MCF 10A (cell line): ENCODE measurements around the gene PHGDH. TPM values are rescaled to one million over a fixed set of nuclear protein-coding genes. Genes with fewer than 3 reads are reported as not detected.

Source experiments
- BruUV-seq: library from RNA; stranded (reverse); fragments of 400-500 nt; replicated peaks from 2 replicates; lab custom pipeline; 2021; lab: Mats Ljungman, UMichigan
- CTCF ChIA-PET: fragments of 300-600 bp; sonication (Branson Sonifier 250); formaldehyde crosslinking; extraction: SDS; loops from one replicate; lab custom pipeline; 2021; ENCODE audit warnings: antibody characterized with exemption, inconsistent platforms; lab: Yijun Ruan, JAX
- POLR2A ChIA-PET: fragments of 300-600, 350-650 bp; sonication (Branson Sonifier 250); formaldehyde crosslinking; extraction: SDS; loops from one replicate; lab custom pipeline; 2020; ENCODE audit warnings: antibody characterized with exemption, inconsistent platforms; lab: Yijun Ruan, JAX
- DNase-seq: peaks from one replicate; pipeline ENCODE4 v3.0.0-alpha.2; 2018; ENCODE audit not compliant: unreplicated experiment
- H3K27ac Mint-ChIP-seq: one replicate; pipeline ENCODE4 v1.8.0; 2022; ENCODE audit warnings: mild to moderate bottlenecking, low read depth, mixed read lengths; ENCODE audit not compliant: unreplicated experiment
- H3K27me3 Mint-ChIP-seq: one replicate; pipeline ENCODE4 v1.8.0; 2022; ENCODE audit warnings: mixed read lengths; ENCODE audit not compliant: insufficient read depth, unreplicated experiment
- H3K36me3 Mint-ChIP-seq: one replicate; pipeline ENCODE4 v1.8.0; 2022; ENCODE audit warnings: mild to moderate bottlenecking, moderate library complexity, mixed read lengths; ENCODE audit not compliant: insufficient read depth, unreplicated experiment
- H3K4me1 Mint-ChIP-seq: one replicate; pipeline ENCODE4 v1.8.0; 2022; ENCODE audit warnings: mixed read lengths; ENCODE audit not compliant: insufficient read depth, unreplicated experiment
- H3K4me3 Mint-ChIP-seq: one replicate; pipeline ENCODE4 v1.8.0; 2022; ENCODE audit warnings: mild to moderate bottlenecking, moderate library complexity, mixed read lengths; ENCODE audit not compliant: unreplicated experiment
- H3K9me3 Mint-ChIP-seq: one replicate; pipeline ENCODE4 v1.8.0; 2022; ENCODE audit warnings: mixed read lengths; ENCODE audit not compliant: unreplicated experiment
- intact Hi-C: fragments of 100-400 bp; cut with micrococcal nuclease; formaldehyde crosslinking; loops from 2 replicates; pipeline ENCODE4 v1.14.1; 2022
- total RNA-seq: library from RNA; stranded (reverse); gene quantifications from 2 replicates; pipeline ENCODE4 v1.2.3, GENCODE V29; 2022
- TF ChIP-seq, protein P1 (sequence below): fragments of 200-600 bp; IDR thresholded peaks from one replicate; pipeline ENCODE4 v1.8.0; 2022; ENCODE audit warnings: antibody characterized with exemption, mild to moderate bottlenecking; ENCODE audit not compliant: unreplicated experiment

The PHGDH gene
- total RNA-seq, 1 experiment from 2014 or later = 198 TPM

DNA sequence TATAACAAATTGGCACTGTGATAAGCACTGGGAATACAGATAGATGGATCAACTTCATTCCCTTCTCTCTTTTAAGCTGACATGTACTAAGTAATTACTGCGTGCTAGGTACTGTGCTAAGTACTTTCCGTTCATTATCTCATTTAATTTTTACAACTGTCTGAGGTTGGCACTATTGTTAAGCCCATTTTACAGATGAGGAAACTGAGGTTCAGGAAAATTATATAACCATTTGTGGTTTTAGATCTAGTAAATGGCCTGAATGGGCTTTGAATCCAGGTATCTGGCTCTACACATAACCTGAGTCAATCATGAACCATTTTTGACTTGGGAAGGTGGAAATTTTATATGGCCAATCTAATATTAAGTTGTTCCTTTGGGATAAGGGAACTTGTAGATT, 60.6 kb downstream of the PHGDH start:
- intact Hi-C loops = no loop called here
- ChIA-PET POLR2A (no interaction called here), CTCF (no interaction called here)
- peaks cover 2% of the 10 kb centered on the region for H3K4me1 Mint-ChIP-seq
- DNase-seq = no peak
- H3K4me3 Mint-ChIP-seq = no peak overlapping the region
- no peaks in the 10 kb centered on the region for H3K36me3 Mint-ChIP-seq
- H3K27me3 Mint-ChIP-seq = no peaks in the 10 kb centered on the region
- H3K9me3 Mint-ChIP-seq = no peaks in the 10 kb centered on the region
- TF ChIP-seq, protein P1, sequence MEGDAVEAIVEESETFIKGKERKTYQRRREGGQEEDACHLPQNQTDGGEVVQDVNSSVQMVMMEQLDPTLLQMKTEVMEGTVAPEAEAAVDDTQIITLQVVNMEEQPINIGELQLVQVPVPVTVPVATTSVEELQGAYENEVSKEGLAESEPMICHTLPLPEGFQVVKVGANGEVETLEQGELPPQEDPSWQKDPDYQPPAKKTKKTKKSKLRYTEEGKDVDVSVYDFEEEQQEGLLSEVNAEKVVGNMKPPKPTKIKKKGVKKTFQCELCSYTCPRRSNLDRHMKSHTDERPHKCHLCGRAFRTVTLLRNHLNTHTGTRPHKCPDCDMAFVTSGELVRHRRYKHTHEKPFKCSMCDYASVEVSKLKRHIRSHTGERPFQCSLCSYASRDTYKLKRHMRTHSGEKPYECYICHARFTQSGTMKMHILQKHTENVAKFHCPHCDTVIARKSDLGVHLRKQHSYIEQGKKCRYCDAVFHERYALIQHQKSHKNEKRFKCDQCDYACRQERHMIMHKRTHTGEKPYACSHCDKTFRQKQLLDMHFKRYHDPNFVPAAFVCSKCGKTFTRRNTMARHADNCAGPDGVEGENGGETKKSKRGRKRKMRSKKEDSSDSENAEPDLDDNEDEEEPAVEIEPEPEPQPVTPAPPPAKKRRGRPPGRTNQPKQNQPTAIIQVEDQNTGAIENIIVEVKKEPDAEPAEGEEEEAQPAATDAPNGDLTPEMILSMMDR = no peak
- H3K27ac Mint-ChIP-seq = no peak overlapping the region
- BruUV-seq = no TSS peak

GRCh38 chr1:119773711-119774241, 62.0 kb downstream of the PHGDH start:
- ChIA-PET CTCF (interaction anchor here (0.6 to 2.1 kb wide), 3 partner anchors 30 to 194 kb away, joined by 3 to 6 read pairs (median 3); no protein-coding TSS in a partner anchor), POLR2A (no interaction called here)
- H3K36me3 Mint-ChIP-seq = no peaks in the 10 kb centered on the region
- H3K4me3 Mint-ChIP-seq = no peak overlapping the region
- H3K9me3 Mint-ChIP-seq = no peaks in the 10 kb centered on the region
- no peaks in the 10 kb centered on the region for H3K27me3 Mint-ChIP-seq
- no peak overlapping the region for H3K27ac Mint-ChIP-seq
- H3K4me1 Mint-ChIP-seq = no peaks in the 10 kb centered on the region
- BruUV-seq = no TSS peak
- peak; percentile 17 for DNase-seq
- intact Hi-C loops = no loop called here
- TF ChIP-seq, protein P1 = no peak

DNA sequence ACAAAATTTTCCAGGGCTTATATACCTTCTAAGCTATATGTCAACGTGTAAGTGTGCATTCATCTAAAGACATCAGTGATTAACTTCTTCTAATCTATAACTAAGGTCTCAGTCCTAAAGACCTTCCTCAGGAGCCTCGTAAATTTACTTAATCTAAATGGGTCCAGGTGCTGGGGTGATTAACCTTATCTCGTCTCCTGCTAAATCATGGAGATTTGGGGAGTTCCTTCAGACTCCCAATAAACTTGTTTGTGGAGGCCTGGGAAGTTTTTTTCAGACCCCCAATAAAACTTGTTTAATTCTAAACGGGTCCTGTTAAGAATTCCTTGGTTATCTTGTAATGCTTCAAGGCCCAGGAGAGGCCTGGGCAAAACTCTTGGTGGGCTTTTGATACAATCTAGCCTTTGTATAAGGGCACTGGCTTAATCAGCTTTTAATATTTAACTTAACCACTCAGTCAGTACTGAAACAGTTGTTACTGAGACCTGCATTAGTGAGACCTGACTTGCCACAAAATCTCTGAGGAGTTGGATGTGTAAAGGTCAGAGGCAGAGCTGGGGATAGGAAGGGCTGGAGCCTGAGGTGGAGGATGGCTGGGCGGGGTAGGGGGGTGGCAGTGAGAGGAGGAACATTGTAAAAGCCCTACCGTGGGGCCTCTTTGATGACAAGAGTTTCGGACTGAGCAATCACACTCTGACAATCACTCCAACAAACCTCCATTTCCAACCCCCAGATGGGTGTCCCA, 63.2 kb downstream of the PHGDH start:
- Mint-ChIP-seq H3K4me1 (no peaks in the 10 kb centered on the region), H3K9me3 (no peaks in the 10 kb centered on the region), H3K27me3 (peaks cover 8% of the 10 kb centered on the region), H3K27ac (no peak overlapping the region), H3K36me3 (no peaks in the 10 kb centered on the region), H3K4me3 (no peak overlapping the region)
- TF ChIP-seq, protein P1 = no peak
- intact Hi-C loops = no loop called here
- ChIA-PET POLR2A (no interaction called here), CTCF (interaction anchor here (0.6 to 2.1 kb wide), 4 partner anchors 32 to 193 kb away, joined by 3 to 6 read pairs (median 4); no protein-coding TSS in a partner anchor)
- no peak for DNase-seq
- no TSS peak for BruUV-seq

GRCh38 chr1:119778359-119778758, 66.6 kb downstream of the PHGDH start:
- Mint-ChIP-seq H3K9me3 (no peaks in the 10 kb centered on the region), H3K27me3 (peaks cover 17% of the 10 kb centered on the region), H3K4me1 (peaks cover 6% of the 10 kb centered on the region), H3K27ac (no peak overlapping the region), H3K36me3 (no peaks in the 10 kb centered on the region), H3K4me3 (no peak overlapping the region)
- POLR2A ChIA-PET = no interaction called here
- TF ChIP-seq, protein P1 = no peak
- intact Hi-C loops = no loop called here
- DNase-seq = no peak
- CTCF ChIA-PET = interaction anchor here (0.9 kb wide), 1 partner anchor 31 kb away, joined by 3 read pairs; no protein-coding TSS in a partner anchor
- BruUV-seq = no TSS peak
